Neural crest cell (in vitro differentiated cells): ENCODE data around the gene SLC17A9. TPM values are rescaled to one million over a fixed set of nuclear protein-coding genes. Genes with fewer than 3 reads are reported as not detected.

Experiments
- DNase-seq: peaks from one replicate; pipeline ENCODE4 v3.0.0; 2021; ENCODE audit warnings: low read depth, mixed read lengths, low spot score
- H3K27ac Mint-ChIP-seq: one replicate; pipeline ENCODE4 v1.8.0; 2021; ENCODE audit warnings: mild to moderate bottlenecking, mixed read lengths; ENCODE audit not compliant: unreplicated experiment
- H3K27me3 Mint-ChIP-seq: 2 replicates; pipeline ENCODE4 v1.8.0; 2021; ENCODE audit warnings: low read depth, mild to moderate bottlenecking, mixed read lengths
- H3K36me3 Mint-ChIP-seq: 2 replicates; pipeline ENCODE4 v1.8.0; 2021; ENCODE audit warnings: low read depth, mild to moderate bottlenecking, mixed read lengths
- H3K4me1 Mint-ChIP-seq: 2 replicates; pipeline ENCODE4 v1.8.0; 2021; ENCODE audit warnings: mixed read lengths
- H3K4me3 Mint-ChIP-seq: one replicate; pipeline ENCODE4 v1.8.0; 2021; ENCODE audit warnings: mild to moderate bottlenecking, mixed read lengths
- H3K9me3 Mint-ChIP-seq: 2 replicates; pipeline ENCODE4 v1.8.0; 2021; ENCODE audit warnings: mixed read lengths
- CTCF ChIP-seq: fragments of 200-600 bp; sonication (generic); conservative IDR thresholded peaks from 2 replicates; pipeline ENCODE4 v1.5.0; 2021; ENCODE audit warnings: antibody characterized with exemption, mild to moderate bottlenecking
- total RNA-seq: library from RNA; stranded (reverse); gene quantifications from 2 replicates; pipeline ENCODE4 v1.2.1, GENCODE V29; 2021

The SLC17A9 gene
- total RNA-seq, 1 donor from 2014 or later = 1.2 TPM

- DNase-seq = no peak
- TF ChIP-seq CTCF = no peak
- Mint-ChIP-seq H3K9me3 (no peaks in the 10 kb centered on the region), H3K36me3 (peaks cover 24% of the 10 kb centered on the region), H3K27ac (no peak overlapping the region), H3K4me3 (no peak overlapping the region), H3K4me1 (peaks cover 17% of the 10 kb centered on the region), H3K27me3 (no peaks in the 10 kb centered on the region)
These were observed 1.8 kb upstream of the SLC17A9 start for GRCh38 chr20:62950741-62951140.

DNA sequence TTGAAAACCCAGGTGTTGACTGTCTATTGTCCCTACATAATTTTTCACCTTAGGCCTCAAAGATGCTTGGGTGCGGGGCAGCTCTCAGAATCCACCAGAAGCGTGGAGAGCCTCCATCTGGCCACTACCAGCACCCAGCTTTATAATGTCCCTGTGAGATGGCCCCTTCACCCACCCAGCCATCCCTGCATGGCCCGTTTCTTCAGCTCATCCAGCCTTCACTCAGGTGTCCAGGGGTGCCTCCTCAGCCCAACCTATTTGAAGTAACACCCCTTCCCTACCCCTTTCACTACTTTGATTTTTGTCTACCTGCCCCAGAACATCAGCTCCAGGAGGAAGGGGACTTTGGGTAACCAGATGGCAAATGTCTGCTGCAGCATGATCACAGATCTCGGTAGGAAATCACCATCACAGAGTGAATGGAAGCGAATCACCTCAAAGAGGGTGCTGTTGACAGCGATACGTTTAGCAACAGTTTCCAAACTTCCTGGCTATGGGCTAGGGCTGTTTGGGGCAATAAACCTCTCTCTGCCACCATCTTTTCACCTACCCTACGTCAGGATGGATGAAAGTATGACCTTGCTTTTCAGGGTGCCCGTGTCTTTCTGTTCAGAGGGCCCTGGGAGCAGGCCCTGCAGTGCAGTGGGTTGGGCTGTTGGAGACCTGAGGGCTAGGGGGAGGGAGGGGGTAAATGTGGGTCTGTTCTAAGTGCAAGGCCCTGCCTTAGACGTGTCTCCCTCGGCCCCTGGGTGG lies 1.2 kb upstream of the SLC17A9 start:
- no peak for DNase-seq
- peaks cover 17% of the 10 kb centered on the region for H3K4me1 Mint-ChIP-seq
- peaks cover 24% of the 10 kb centered on the region for H3K36me3 Mint-ChIP-seq
- no peak for TF ChIP-seq CTCF
- H3K9me3 Mint-ChIP-seq = no peaks in the 10 kb centered on the region
- H3K4me3 Mint-ChIP-seq = no peak overlapping the region
- H3K27ac Mint-ChIP-seq = no peak overlapping the region
- H3K27me3 Mint-ChIP-seq = no peaks in the 10 kb centered on the region

- TF ChIP-seq CTCF = no peak
- no peak overlapping the region for H3K27ac Mint-ChIP-seq
- H3K9me3 Mint-ChIP-seq = no peaks in the 10 kb centered on the region
- H3K4me1 Mint-ChIP-seq = peaks cover 17% of the 10 kb centered on the region
- DNase-seq = no peak
- peaks cover 23% of the 10 kb centered on the region for H3K36me3 Mint-ChIP-seq
- no peak overlapping the region for H3K4me3 Mint-ChIP-seq
- no peaks in the 10 kb centered on the region for H3K27me3 Mint-ChIP-seq
These were observed 575 bp upstream of the SLC17A9 start for GRCh38 chr20:62951896-62952372.

GRCh38 chr20:62952968-62953838 lies 694 bp downstream of the SLC17A9 start:
- Mint-ChIP-seq H3K27me3 (no peaks in the 10 kb centered on the region), H3K36me3 (peaks cover 13% of the 10 kb centered on the region), H3K27ac (no peak overlapping the region), H3K9me3 (no peaks in the 10 kb centered on the region), H3K4me3 (no peak overlapping the region), H3K4me1 (peaks cover 17% of the 10 kb centered on the region)
- TF ChIP-seq CTCF = no peak
- DNase-seq = no peak

GRCh38 chr20:62953839-62954703 lies 1.6 kb downstream of the SLC17A9 start:
- Mint-ChIP-seq H3K4me1 (peaks cover 17% of the 10 kb centered on the region), H3K36me3 (peaks cover 5% of the 10 kb centered on the region), H3K4me3 (peak overlapping the region; percentile 76), H3K27ac (peak overlapping the region; percentile 57), H3K27me3 (no peaks in the 10 kb centered on the region), H3K9me3 (no peaks in the 10 kb centered on the region)
- TF ChIP-seq CTCF = no peak
- peak; percentile 45 for DNase-seq
